ENCODE measurements around the gene CLDN5.

DNA sequence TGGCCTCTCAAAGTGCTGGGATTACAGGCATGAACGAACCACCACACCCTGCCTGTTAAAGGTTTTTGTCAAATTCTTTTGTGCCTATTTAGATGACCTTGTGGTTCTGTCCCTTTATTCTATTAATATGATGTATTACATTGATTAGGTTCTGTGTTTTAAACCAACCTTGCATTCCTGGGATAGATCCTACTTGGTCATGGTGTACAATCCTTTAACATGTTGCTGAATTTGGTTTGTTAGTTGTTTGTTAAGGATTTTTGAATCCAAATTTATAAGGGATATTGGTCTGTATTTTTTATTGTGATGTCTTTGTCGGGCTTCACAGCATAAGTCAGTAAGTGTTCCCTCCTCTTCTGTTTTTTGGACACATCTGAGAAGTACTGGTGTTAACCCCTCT, 29.0 kb upstream of the CLDN5 start:
- TF ChIP-seq, protein P1, sequence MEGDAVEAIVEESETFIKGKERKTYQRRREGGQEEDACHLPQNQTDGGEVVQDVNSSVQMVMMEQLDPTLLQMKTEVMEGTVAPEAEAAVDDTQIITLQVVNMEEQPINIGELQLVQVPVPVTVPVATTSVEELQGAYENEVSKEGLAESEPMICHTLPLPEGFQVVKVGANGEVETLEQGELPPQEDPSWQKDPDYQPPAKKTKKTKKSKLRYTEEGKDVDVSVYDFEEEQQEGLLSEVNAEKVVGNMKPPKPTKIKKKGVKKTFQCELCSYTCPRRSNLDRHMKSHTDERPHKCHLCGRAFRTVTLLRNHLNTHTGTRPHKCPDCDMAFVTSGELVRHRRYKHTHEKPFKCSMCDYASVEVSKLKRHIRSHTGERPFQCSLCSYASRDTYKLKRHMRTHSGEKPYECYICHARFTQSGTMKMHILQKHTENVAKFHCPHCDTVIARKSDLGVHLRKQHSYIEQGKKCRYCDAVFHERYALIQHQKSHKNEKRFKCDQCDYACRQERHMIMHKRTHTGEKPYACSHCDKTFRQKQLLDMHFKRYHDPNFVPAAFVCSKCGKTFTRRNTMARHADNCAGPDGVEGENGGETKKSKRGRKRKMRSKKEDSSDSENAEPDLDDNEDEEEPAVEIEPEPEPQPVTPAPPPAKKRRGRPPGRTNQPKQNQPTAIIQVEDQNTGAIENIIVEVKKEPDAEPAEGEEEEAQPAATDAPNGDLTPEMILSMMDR (conservative IDR thresholded peaks at IDR 0.05; ENCODE audit: low read length), result no peak
- no peak for TF ChIP-seq EZH2phosphoT487 (IDR thresholded peaks at IDR 0.05; ENCODE audit: borderline replicate concordance, low read depth, low read length)

Data from OCI-LY7 (cell line).